GM18505 (cell line): ENCODE measurements around the gene NCS1.

Experiments used
- ATAC-seq: cut with Tn5 transposase; IDR thresholded peaks from one replicate; pipeline ENCODE4 v1.9.1; 2021; ENCODE audit not compliant: unreplicated experiment
- POLR2A ChIP-seq: IDR thresholded peaks from 4 replicates; pipeline ENCODE4 v1.6.1; 2011; ENCODE audit warnings: borderline replicate concordance; ENCODE audit not compliant: insufficient read depth, insufficient read length; ENCODE audit errors: extremely low read depth

Gene NCS1

GRCh38 chr9:130230631-130231030, 58.4 kb downstream of the NCS1 start:
- ATAC-seq = no peak
- no peak for TF ChIP-seq POLR2A

GRCh38 chr9:130232899-130233586, 60.8 kb downstream of the NCS1 start:
- TF ChIP-seq POLR2A = no peak
- ATAC-seq = no peak

- no peak for TF ChIP-seq POLR2A
These were observed 61.4 kb downstream of the NCS1 start for GRCh38 chr9:130233587-130233945.

GRCh38 chr9:130234340-130235260, 62.4 kb downstream of the NCS1 start:
- no peak for ATAC-seq
- TF ChIP-seq POLR2A = no peak

More at GRCh38 chr9:130233587-130233945, 61.4 kb downstream of the NCS1 start:
- ATAC-seq = no peak

GRCh38 chr9:130235558-130236435, 63.6 kb downstream of the NCS1 start:
- no peak for ATAC-seq
- TF ChIP-seq POLR2A = no peak

- no peak for TF ChIP-seq POLR2A
- no peak for ATAC-seq
These were observed 64.3 kb downstream of the NCS1 start for GRCh38 chr9:130236436-130236985.

- no peak for TF ChIP-seq POLR2A
- no peak for ATAC-seq
These were observed 64.9 kb downstream of the NCS1 start for GRCh38 chr9:130237076-130237475.

- no peak for TF ChIP-seq POLR2A
- ATAC-seq = no peak
These were observed 65.7 kb downstream of the NCS1 start for GRCh38 chr9:130237763-130238524.

- no peak for ATAC-seq
- no peak for TF ChIP-seq POLR2A
These were observed 67.1 kb downstream of the NCS1 start for GRCh38 chr9:130239363-130239695.

GRCh38 chr9:130239741-130240241, 67.6 kb downstream of the NCS1 start:
- TF ChIP-seq POLR2A = no peak
- peak; percentile 49 for ATAC-seq

- no peak for ATAC-seq
- no peak for TF ChIP-seq POLR2A
These were observed 68.4 kb downstream of the NCS1 start for GRCh38 chr9:130240410-130241197.
